ENCODE results near the gene NARF.
"Not testable (repeated sequence)": the region's sequence is repeated elsewhere in the genome, so short reads cannot be mapped to it uniquely, and the experiment has no call there.

The NARF gene

GRCh38 chr17:82503728-82504308 is 45.3 kb downstream of the NARF start:
- DNase-seq = no peak

GRCh38 chr17:82505296-82505695 is 46.8 kb downstream of the NARF start:
- DNase-seq = no peak

- not testable (repeated sequence) for DNase-seq
Observed at GRCh38 chr17:82506402-82506801, 47.9 kb downstream of the NARF start.

- no peak for DNase-seq
Observed at GRCh38 chr17:82507631-82508175, 49.2 kb downstream of the NARF start.

- not testable (repeated sequence) for DNase-seq
Observed at GRCh38 chr17:82511642-82512041, 53.1 kb downstream of the NARF start.

GRCh38 chr17:82513864-82514263 is 55.3 kb downstream of the NARF start:
- not testable (repeated sequence) for DNase-seq

GRCh38 chr17:82517230-82517865 is 58.8 kb downstream of the NARF start:
- no peak for DNase-seq

GRCh38 chr17:82518826-82519810 is 60.6 kb downstream of the NARF start, which contains the start of gene FOXK2:
FOXK2 (plus strand) TSS chr17:82519732; CDS start chr17:82519889, 157 bp downstream.
- no peak for DNase-seq

- no peak for DNase-seq
Observed at GRCh38 chr17:82519971-82520903, 61.7 kb downstream of the NARF start.

GRCh38 chr17:82524540-82524939 is 66.0 kb downstream of the NARF start:
- no peak for DNase-seq

GRCh38 chr17:82525712-82526111 is 67.2 kb downstream of the NARF start:
- DNase-seq = no peak

- no peak for DNase-seq
Observed at GRCh38 chr17:82527898-82528297, 69.4 kb downstream of the NARF start.

GRCh38 chr17:82528484-82529265 is 70.1 kb downstream of the NARF start:
- DNase-seq = peak; percentile 15

GRCh38 chr17:82529914-82530300 is 71.4 kb downstream of the NARF start:
- no peak for DNase-seq

- DNase-seq = no peak
Observed at GRCh38 chr17:82531431-82531881, 72.9 kb downstream of the NARF start.

GRCh38 chr17:82534401-82534812 is 75.9 kb downstream of the NARF start:
- DNase-seq = no peak

GRCh38 chr17:82536512-82537201 is 78.1 kb downstream of the NARF start:
- DNase-seq = no peak

- not testable (repeated sequence) for DNase-seq
Observed at GRCh38 chr17:82537228-82537627, 78.7 kb downstream of the NARF start.

- not testable (repeated sequence) for DNase-seq
Observed at GRCh38 chr17:82539076-82539475, 80.5 kb downstream of the NARF start.
